Thoracic aorta (tissue), 2 donors: ENCODE results near the gene RPL15. TPM values are rescaled to one million over a fixed set of nuclear protein-coding genes. Genes with fewer than 3 reads are reported as not detected.
A peak's percentile ranks its signal among the peaks of the same experiment; 100 is the strongest.
"Not testable (repeated sequence)": the region's sequence is repeated elsewhere in the genome, so short reads cannot be mapped to it uniquely, and the experiment has no call there.

ENCODE experiments used
- ATAC-seq: fragments of 150-250 bp; one replicate; pipeline ENCODE4 v1.8.0; 2017; ENCODE audit warnings: low read depth; ENCODE audit not compliant: insufficient number of reproducible peaks, low FRiP score
- DNase-seq: peaks from one replicate; pipeline ENCODE4 v3.0.0-alpha.2; 2020; ENCODE audit warnings: low spot score
- H3K27ac ChIP-seq, 2 donors: fragments of 200-600 bp; sonication (generic); 1 replicate in 1 of 2; 2 replicates in 1 of 2; pipeline ENCODE4 v1.5.1; 2016; ENCODE audit warnings: mild to moderate bottlenecking in 2 of 2, moderate library complexity in 2 of 2
- H3K27me3 ChIP-seq: fragments of 200-600 bp; sonication (generic); replicated peaks from 2 replicates; pipeline ENCODE4 v1.6.0; 2016; ENCODE audit warnings: mild to moderate bottlenecking; ENCODE audit not compliant: insufficient read depth
- H3K36me3 ChIP-seq: fragments of 200-600 bp; sonication (generic); one replicate; pipeline ENCODE4 v1.5.1; 2016
- H3K4me1 ChIP-seq, 2 donors: fragments of 200-600 bp; sonication (generic); 1 replicate in 1 of 2; 2 replicates in 1 of 2; pipeline versions ENCODE4 v1.5.1 to v1.6.0; 2016; ENCODE audit warnings: low read depth in 2 of 2, mild to moderate bottlenecking in 1 of 2; ENCODE audit not compliant: control insufficient read depth in 1 of 2
- H3K4me3 ChIP-seq: fragments of 200-600 bp; sonication (generic); 2 replicates; pipeline ENCODE4 v1.5.1; 2016; ENCODE audit warnings: mild to moderate bottlenecking
- H3K9me3 ChIP-seq: fragments of 200-600 bp; sonication (generic); 2 replicates; pipeline ENCODE4 v1.5.1; 2016
- CTCF ChIP-seq: fragments of 200-600 bp; sonication (generic); IDR thresholded peaks from one replicate; pipeline ENCODE4 v1.5.1; 2019; ENCODE audit warnings: antibody characterized with exemption
- total RNA-seq, 2 donors: library from RNA; depleted of rRNA; stranded (reverse); fragments of >200 nt; gene quantifications; one replicate each; pipeline versions ENCODE4 v1.1.0 to v1.2.3, GENCODE V29; 2016

Gene RPL15
- total RNA-seq, 2 donors from 2014 or later = 1,178 to 1,268 TPM

DNA sequence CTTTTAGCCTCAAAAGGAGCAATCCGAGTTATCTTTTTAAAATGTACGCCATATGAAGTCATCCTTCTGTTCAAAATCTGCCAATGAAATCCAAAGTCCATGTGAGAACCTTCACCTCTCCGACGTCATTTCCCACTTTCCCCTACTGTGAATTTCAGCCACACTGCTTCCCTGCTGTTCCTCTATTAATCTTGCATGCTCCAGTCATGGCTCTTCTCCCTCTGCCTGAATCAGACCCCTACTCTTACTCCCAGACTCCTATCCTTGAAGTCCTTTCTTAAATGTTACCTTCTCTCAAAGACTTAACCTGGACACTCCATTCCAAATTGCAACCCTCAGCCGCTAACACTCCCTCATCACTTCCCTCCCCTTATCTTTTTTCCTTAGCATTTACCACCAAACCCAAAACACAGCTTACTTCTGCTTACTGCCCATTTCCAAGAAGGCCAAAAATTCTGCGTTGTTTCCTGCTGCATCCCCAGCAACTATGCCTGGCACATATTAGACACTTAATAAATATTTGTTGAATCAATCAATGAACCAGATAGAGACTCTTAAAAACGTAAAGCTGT lies 1.3 kb upstream of the RPL15 start:
- Histone ChIP-seq H3K4me1 (peaks cover 25 to 54% of the 10 kb centered on the region in 2 donors), H3K36me3 (no peaks in the 10 kb centered on the region), H3K27ac (peak overlapping the region; percentile 77 to 93), H3K4me3 (peak overlapping the region; percentile 87), H3K9me3 (no peaks in the 10 kb centered on the region), H3K27me3 (no peaks in the 10 kb centered on the region)
- ATAC-seq = no peak
- no peak for TF ChIP-seq CTCF
- DNase-seq = no peak

DNA sequence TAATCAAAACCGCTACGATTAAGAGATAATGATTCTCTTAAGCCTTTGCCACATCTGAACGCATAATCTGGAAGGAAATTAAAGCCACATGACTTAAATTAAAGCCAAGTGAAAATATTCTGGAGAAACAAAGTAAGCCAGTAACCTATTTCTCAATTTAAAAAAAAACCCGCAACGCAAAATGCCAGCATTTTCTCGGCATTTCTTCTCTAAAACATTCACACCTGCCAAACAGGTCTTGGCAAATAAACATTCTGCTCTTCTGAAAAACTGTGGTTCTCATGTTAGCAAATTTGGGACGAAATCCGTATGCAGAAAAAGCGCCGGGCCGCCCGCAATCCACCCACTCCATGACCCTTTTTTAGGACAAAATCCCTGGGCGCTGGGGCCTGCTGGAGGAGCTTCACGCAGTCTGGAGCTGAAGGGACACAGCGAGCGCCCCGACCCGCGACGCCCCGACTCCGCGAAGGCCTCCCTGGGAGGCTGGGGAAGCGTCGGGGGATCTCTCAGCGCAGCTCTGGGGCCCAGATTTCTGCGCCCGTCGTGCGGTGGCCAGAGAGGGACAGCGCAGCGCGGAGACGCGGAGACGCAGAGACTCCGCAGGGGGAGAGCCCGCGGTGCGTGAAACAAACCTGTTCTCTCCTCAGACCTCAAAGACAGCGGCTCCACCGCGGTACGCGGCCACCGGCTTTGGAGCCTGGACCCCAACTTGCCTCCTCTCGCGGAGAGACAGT lies 613 bp upstream of the RPL15 start:
- Histone ChIP-seq H3K4me3 (peak overlapping the region; percentile 87), H3K27me3 (no peaks in the 10 kb centered on the region), H3K27ac (peak overlapping the region; percentile 77 to 93), H3K36me3 (no peaks in the 10 kb centered on the region), H3K4me1 (peaks cover 25 to 55% of the 10 kb centered on the region in 2 donors), H3K9me3 (no peaks in the 10 kb centered on the region)
- DNase-seq (no peak), ATAC-seq (peak; percentile 18)
- no peak for TF ChIP-seq CTCF

DNA sequence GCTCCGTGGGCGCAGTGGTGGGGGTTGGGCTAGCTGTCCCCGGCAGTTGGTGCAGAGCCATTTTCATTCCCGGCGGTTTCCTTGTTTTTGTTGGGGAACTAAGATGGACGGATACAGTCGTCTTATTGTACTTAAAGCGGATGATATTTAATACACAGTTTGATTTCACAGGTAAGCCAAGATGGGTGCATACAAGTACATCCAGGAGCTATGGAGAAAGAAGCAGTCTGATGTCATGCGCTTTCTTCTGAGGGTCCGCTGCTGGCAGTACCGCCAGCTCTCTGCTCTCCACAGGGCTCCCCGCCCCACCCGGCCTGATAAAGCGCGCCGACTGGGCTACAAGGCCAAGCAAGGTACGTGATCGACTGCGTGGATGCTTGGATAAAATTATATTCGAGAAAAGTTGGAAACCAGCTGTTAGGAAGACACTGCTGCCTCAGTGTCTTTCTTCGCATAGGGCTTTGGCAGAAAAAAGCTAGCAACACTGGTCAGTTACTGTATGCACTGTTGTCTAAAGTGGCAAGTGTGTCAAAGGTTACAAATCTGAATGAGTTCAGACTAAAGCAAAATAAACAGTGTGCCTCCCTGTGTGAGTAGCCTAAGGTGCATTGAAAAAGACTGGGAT lies 859 bp downstream of the RPL15 start:
- Histone ChIP-seq H3K4me1 (peaks cover 25 to 55% of the 10 kb centered on the region in 2 donors), H3K4me3 (peak overlapping the region; percentile 87), H3K27ac (peak overlapping the region; percentile 77 to 93)
- not testable (repeated sequence) for H3K27me3 ChIP-seq, H3K36me3 ChIP-seq, H3K9me3 ChIP-seq
- ATAC-seq (peak; percentile 46), DNase-seq (peak; percentile 31)

GRCh38 chr3:23918331-23918730 lies 1.4 kb downstream of the RPL15 start:
- Histone ChIP-seq H3K27ac (peak overlapping the region; percentile 77 to 93), H3K4me1 (peaks cover 25 to 55% of the 10 kb centered on the region in 2 donors), H3K4me3 (peak overlapping the region; percentile 87)
- ATAC-seq, H3K27me3 ChIP-seq, H3K36me3 ChIP-seq, H3K9me3 ChIP-seq, DNase-seq: not testable (repeated sequence)

- Histone ChIP-seq H3K4me1 (peaks cover 24 to 44% of the 10 kb centered on the region in 2 donors), H3K27ac (no peak overlapping the region), H3K27me3 (no peaks in the 10 kb centered on the region), H3K36me3 (no peaks in the 10 kb centered on the region), H3K9me3 (no peaks in the 10 kb centered on the region), H3K4me3 (no peak overlapping the region)
- ATAC-seq (no peak), DNase-seq (no peak)
- TF ChIP-seq CTCF = no peak
Measured at GRCh38 chr3:23919628-23920027, 2.7 kb downstream of the RPL15 start.

DNA sequence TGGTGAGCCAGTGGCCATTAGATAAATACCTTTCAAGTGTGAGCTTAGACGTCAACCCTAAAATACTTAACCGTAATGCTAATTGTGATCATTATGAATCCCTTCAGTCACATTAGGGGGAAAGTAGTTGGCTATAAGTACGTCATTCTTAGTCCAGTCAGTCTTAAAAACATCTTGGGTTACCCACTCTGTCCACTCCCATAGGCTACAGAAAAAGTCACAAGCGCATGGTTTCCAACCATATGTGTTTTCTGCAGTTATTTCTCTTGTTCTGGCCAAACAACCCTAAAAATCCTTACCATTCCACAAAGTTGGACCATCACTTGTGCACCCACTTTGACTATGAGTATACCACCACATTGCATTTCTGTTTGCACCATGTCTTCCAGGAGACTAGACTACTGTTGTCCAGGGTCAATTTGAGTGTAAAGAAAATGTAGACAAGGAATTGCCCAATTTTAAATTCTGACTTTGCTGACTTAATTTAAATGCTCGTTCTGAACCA lies 3.3 kb downstream of the RPL15 start:
- TF ChIP-seq CTCF = no peak
- ATAC-seq (no peak), DNase-seq (no peak)
- Histone ChIP-seq H3K4me3 (no peak overlapping the region), H3K27me3 (no peaks in the 10 kb centered on the region), H3K36me3 (no peaks in the 10 kb centered on the region), H3K27ac (no peak overlapping the region), H3K4me1 (peaks cover 19 to 38% of the 10 kb centered on the region in 2 donors), H3K9me3 (no peaks in the 10 kb centered on the region)
